Superior temporal gyrus (tissue), 1 donor: ENCODE measurements around the gene CAMLG.

Source experiments
- DNase-seq: peaks from one replicate; pipeline ENCODE4 v3.0.0-alpha.2; 2016; ENCODE audit errors: extremely low spot score

Gene CAMLG

GRCh38 chr5:134777366-134777765, 39.0 kb downstream of the CAMLG start:
- DNase-seq = no peak

- no peak for DNase-seq
Observed at GRCh38 chr5:134784241-134784920, 46.0 kb downstream of the CAMLG start.

GRCh38 chr5:134784946-134785620, 46.7 kb downstream of the CAMLG start:
- no peak for DNase-seq

- no peak for DNase-seq
Observed at GRCh38 chr5:134787692-134788091, 49.3 kb downstream of the CAMLG start.

- DNase-seq = no peak
Observed at GRCh38 chr5:134791580-134791979, 53.2 kb downstream of the CAMLG start.

GRCh38 chr5:134792286-134792685, 53.9 kb downstream of the CAMLG start:
- DNase-seq = no peak

GRCh38 chr5:134793111-134793510, 54.8 kb downstream of the CAMLG start:
- no peak for DNase-seq

GRCh38 chr5:134794082-134794481, 55.7 kb downstream of the CAMLG start:
- no peak for DNase-seq

- no peak for DNase-seq
Observed at GRCh38 chr5:134794819-134795218, 56.5 kb downstream of the CAMLG start.

GRCh38 chr5:134798468-134798867, 60.1 kb downstream of the CAMLG start:
- DNase-seq = no peak
